NCI-H69 (cell line): ENCODE data around the gene GATB.

Source experiments
- DNase-seq: peaks from one replicate; lab custom pipeline; 2025; lab: John Stamatoyannopoulos, UW

Gene GATB

GRCh38 chr4:151760712-151761661, at the start of gene GATB:
Gene GATB, minus strand, starts transcription at chr4:151761007. Its CDS starts 25 bp downstream, at chr4:151760982.
- DNase-seq: peak; percentile 96

- DNase-seq: no peak
Observed at GRCh38 chr4:151810476-151810875, 49.7 kb upstream of the GATB start.

- DNase-seq: no peak
Observed at GRCh38 chr4:151809716-151810115, 48.9 kb upstream of the GATB start.

GRCh38 chr4:151808542-151808941, 47.7 kb upstream of the GATB start:
- no peak for DNase-seq

- DNase-seq: peak; percentile 11
Observed at GRCh38 chr4:151808120-151808529, 47.3 kb upstream of the GATB start.

- DNase-seq: peak; percentile 2
Observed at GRCh38 chr4:151807220-151807619, 46.4 kb upstream of the GATB start.

GRCh38 chr4:151806511-151806927, 45.7 kb upstream of the GATB start:
- no peak for DNase-seq

GRCh38 chr4:151804821-151805220, 44.0 kb upstream of the GATB start:
- DNase-seq: no peak

GRCh38 chr4:151804086-151804630, 43.4 kb upstream of the GATB start:
- no peak for DNase-seq

- DNase-seq: no peak
Observed at GRCh38 chr4:151803246-151803645, 42.4 kb upstream of the GATB start.

- peak; percentile 44 for DNase-seq
Observed at GRCh38 chr4:151801547-151802516, 41.0 kb upstream of the GATB start.

GRCh38 chr4:151799417-151800012, 38.7 kb upstream of the GATB start:
- no peak for DNase-seq

- DNase-seq: no peak
Observed at GRCh38 chr4:151798678-151799416, 38.0 kb upstream of the GATB start.

GRCh38 chr4:151797853-151798252, 37.0 kb upstream of the GATB start:
- DNase-seq: no peak

- DNase-seq: no peak
Observed at GRCh38 chr4:151797131-151797530, 36.3 kb upstream of the GATB start.

- DNase-seq: no peak
Observed at GRCh38 chr4:151796106-151796505, 35.3 kb upstream of the GATB start.

- DNase-seq: no peak
Observed at GRCh38 chr4:151792995-151793394, 32.2 kb upstream of the GATB start.

GRCh38 chr4:151792530-151792929, 31.7 kb upstream of the GATB start:
- no peak for DNase-seq

GRCh38 chr4:151788021-151788420, 27.2 kb upstream of the GATB start:
- no peak for DNase-seq

GRCh38 chr4:151786158-151786495, 25.3 kb upstream of the GATB start:
- no peak for DNase-seq

- DNase-seq: no peak
Observed at GRCh38 chr4:151785484-151786157, 24.8 kb upstream of the GATB start.
